GM10266 (cell line): Measurements from ENCODE around the gene RPS6KC1.
"Not testable (repeated sequence)": the region's sequence is repeated elsewhere in the genome, so short reads cannot be mapped to it uniquely, and the experiment has no call there.

Experiments used
- DNase-seq: peaks from one replicate; pipeline ENCODE4 v3.0.0; 2012; ENCODE audit errors: extremely low spot score
- TF ChIP-seq, protein P1 (sequence below): IDR thresholded peaks from 2 replicates; pipeline ENCODE4 v1.5.1; 2012; ENCODE audit warnings: mild to moderate bottlenecking, low read depth; ENCODE audit not compliant: control insufficient read depth, insufficient read depth; ENCODE audit errors: missing control alignments

Gene RPS6KC1

GRCh38 chr1:213138892-213139291 is 87.9 kb downstream of the RPS6KC1 start:
- DNase-seq = no peak

GRCh38 chr1:213148905-213149304 is 97.9 kb downstream of the RPS6KC1 start:
- TF ChIP-seq, protein P1, sequence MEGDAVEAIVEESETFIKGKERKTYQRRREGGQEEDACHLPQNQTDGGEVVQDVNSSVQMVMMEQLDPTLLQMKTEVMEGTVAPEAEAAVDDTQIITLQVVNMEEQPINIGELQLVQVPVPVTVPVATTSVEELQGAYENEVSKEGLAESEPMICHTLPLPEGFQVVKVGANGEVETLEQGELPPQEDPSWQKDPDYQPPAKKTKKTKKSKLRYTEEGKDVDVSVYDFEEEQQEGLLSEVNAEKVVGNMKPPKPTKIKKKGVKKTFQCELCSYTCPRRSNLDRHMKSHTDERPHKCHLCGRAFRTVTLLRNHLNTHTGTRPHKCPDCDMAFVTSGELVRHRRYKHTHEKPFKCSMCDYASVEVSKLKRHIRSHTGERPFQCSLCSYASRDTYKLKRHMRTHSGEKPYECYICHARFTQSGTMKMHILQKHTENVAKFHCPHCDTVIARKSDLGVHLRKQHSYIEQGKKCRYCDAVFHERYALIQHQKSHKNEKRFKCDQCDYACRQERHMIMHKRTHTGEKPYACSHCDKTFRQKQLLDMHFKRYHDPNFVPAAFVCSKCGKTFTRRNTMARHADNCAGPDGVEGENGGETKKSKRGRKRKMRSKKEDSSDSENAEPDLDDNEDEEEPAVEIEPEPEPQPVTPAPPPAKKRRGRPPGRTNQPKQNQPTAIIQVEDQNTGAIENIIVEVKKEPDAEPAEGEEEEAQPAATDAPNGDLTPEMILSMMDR = no peak
- DNase-seq = no peak

More at GRCh38 chr1:213138892-213139291, 87.9 kb downstream of the RPS6KC1 start:
- TF ChIP-seq, protein P1 = no peak

GRCh38 chr1:213150090-213150489 is 99.0 kb downstream of the RPS6KC1 start:
- not testable (repeated sequence) for DNase-seq

GRCh38 chr1:213154056-213154685 is 103.1 kb downstream of the RPS6KC1 start:
- DNase-seq = no peak

DNA sequence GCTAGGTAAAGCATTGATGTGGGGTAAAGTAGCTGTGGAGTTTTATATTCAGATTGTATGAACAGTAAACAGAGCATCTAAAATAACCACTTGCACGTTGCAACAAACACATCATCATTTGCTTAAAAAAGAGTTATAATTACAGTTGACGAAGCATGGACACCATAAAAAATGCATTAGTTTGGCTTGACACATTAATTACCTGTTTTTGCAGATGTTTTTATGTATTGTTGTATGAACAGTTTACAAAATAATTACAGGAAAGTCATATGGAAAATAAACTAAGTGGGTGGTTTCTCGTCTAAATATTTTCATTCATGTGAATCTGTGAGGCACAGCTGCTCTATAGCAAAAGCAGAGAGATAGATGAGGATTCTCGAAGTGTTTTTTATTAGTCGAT is 108.3 kb downstream of the RPS6KC1 start:
- DNase-seq = no peak
- TF ChIP-seq, protein P1 = no peak

More at GRCh38 chr1:213154056-213154685, 103.1 kb downstream of the RPS6KC1 start:
- TF ChIP-seq, protein P1 = no peak

DNA sequence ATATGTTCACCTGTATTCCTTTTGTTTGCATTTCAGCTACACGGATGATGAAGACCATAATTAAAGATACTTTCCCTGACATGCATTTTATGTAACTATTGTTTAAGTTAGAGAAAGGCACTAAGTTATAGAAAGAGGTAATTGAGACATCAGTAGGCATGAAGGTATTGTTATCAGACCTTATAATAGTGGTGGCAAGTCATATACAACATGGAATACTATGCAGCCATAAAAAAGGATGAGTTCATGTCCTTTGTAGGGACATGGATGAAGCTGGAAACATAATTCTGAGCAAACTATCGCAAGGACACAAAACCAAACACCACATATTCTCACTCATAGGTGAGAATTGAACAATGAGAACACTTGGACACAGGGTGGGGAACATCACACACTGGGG is 109.4 kb downstream of the RPS6KC1 start:
- DNase-seq = not testable (repeated sequence)

DNA sequence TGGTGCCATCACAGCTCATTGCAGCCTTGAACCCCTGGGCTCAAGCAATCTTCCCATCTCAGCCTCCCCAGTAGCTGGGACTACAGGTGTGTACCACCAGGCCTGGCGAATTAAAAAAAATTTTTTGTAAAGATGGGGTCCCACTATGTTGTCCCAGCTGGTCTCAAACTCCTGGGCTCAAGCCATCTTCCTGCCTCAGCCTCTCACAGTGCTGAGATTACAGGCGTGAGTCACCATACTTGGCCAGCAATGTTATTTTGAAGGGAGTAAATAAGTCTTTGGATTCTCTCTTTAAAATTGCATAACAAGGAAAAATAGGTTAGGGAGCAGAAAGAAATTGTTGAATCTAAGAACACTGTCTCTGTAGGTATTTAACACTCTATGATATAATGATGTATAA is 111.3 kb downstream of the RPS6KC1 start:
- TF ChIP-seq, protein P1 = no peak
- no peak for DNase-seq

- TF ChIP-seq, protein P1 = no peak
- DNase-seq = no peak
These were observed 111.8 kb downstream of the RPS6KC1 start for GRCh38 chr1:213162862-213163261.
